ENCODE results near the gene GRIA3.

Gene GRIA3

GRCh38 chrX:123468481-123468880 is 284.4 kb downstream of the GRIA3 start:
- Histone ChIP-seq H3K4me3 (ENCODE audit: low read length) (no peak overlapping the region), H3K79me2 (ENCODE audit: control insufficient read depth, insufficient read depth, low read length) (no peaks in the 10 kb centered on the region), H3K36me3 (ENCODE audit: control insufficient read depth, insufficient read depth, low read length) (no peaks in the 10 kb centered on the region), H3K9ac (ENCODE audit: low read length) (no peak overlapping the region), H3K4me2 (ENCODE audit: low read length) (no peak overlapping the region), H3K23ac (ENCODE audit: low read length) (no peak overlapping the region), H3K56ac (ENCODE audit: low read length) (no peak overlapping the region), H3K27me3 (ENCODE audit: insufficient read depth, low read length, poor library complexity) (no peaks in the 10 kb centered on the region), H3K4ac (ENCODE audit: low read depth, low read length) (no peak overlapping the region), H3K18ac (ENCODE audit: low read length) (no peak overlapping the region), H3K79me1 (ENCODE audit: low read length) (no peaks in the 10 kb centered on the region), H2BK15ac (replicated peaks; ENCODE audit: low read depth) (no peak overlapping the region), H4K5ac (ENCODE audit: low read length) (no peak overlapping the region), H2BK120ac (ENCODE audit: low read depth, low read length) (no peak overlapping the region), H3K27ac (ENCODE audit: low read depth, low read length) (no peak overlapping the region), H2AK5ac (ENCODE audit: low read length) (no peak overlapping the region), H2BK5ac (ENCODE audit: low read length) (no peak overlapping the region), H4K8ac (ENCODE audit: low read depth, low read length) (no peak overlapping the region), H3K4me1 (ENCODE audit: control insufficient read depth, low read depth, low read length) (no peaks in the 10 kb centered on the region)
- WGBS (ENCODE audit: extremely low coverage, insufficient coverage, low lambda C conversion rate): no CpG with 5 or more reads among the region's 4 CpGs
- no peak for DNase-seq

- Histone ChIP-seq H2BK120ac (ENCODE audit: low read depth, low read length) (no peak overlapping the region), H3K4me1 (ENCODE audit: control insufficient read depth, low read depth, low read length) (no peaks in the 10 kb centered on the region), H4K5ac (ENCODE audit: low read length) (no peak overlapping the region), H3K9ac (ENCODE audit: low read length) (no peak overlapping the region), H3K4me3 (ENCODE audit: low read length) (no peak overlapping the region), H3K27me3 (ENCODE audit: insufficient read depth, low read length, poor library complexity) (no peaks in the 10 kb centered on the region), H2BK15ac (replicated peaks; ENCODE audit: low read depth) (no peak overlapping the region), H3K56ac (ENCODE audit: low read length) (no peak overlapping the region), H3K23ac (ENCODE audit: low read length) (no peak overlapping the region), H2BK5ac (ENCODE audit: low read length) (no peak overlapping the region), H3K79me1 (ENCODE audit: low read length) (no peaks in the 10 kb centered on the region), H3K18ac (ENCODE audit: low read length) (no peak overlapping the region), H3K4ac (ENCODE audit: low read depth, low read length) (no peak overlapping the region), H3K27ac (ENCODE audit: low read depth, low read length) (no peak overlapping the region), H4K8ac (ENCODE audit: low read depth, low read length) (no peak overlapping the region), H3K4me2 (ENCODE audit: low read length) (no peak overlapping the region), H3K79me2 (ENCODE audit: control insufficient read depth, insufficient read depth, low read length) (no peaks in the 10 kb centered on the region), H3K36me3 (ENCODE audit: control insufficient read depth, insufficient read depth, low read length) (no peaks in the 10 kb centered on the region), H2AK5ac (ENCODE audit: low read length) (no peak overlapping the region)
- no CpG with 5 or more reads among the region's 2 CpGs for WGBS (ENCODE audit: extremely low coverage, insufficient coverage, low lambda C conversion rate)
- peak; percentile 11 for DNase-seq
Measured at GRCh38 chrX:123475068-123475724, 291.1 kb downstream of the GRIA3 start.

GRCh38 chrX:123476611-123477219 is 292.6 kb downstream of the GRIA3 start:
- H3K9ac ChIP-seq (ENCODE audit: low read length): no peak overlapping the region
- no CpG with 5 or more reads among the region's 5 CpGs for WGBS (ENCODE audit: extremely low coverage, insufficient coverage, low lambda C conversion rate)

GRCh38 chrX:123477673-123478072 is 293.6 kb downstream of the GRIA3 start:
- H3K79me1 ChIP-seq (ENCODE audit: low read length): no peaks in the 10 kb centered on the region
- no peak overlapping the region for H4K8ac ChIP-seq (ENCODE audit: low read depth, low read length)
- H2BK120ac ChIP-seq (ENCODE audit: low read depth, low read length): no peak overlapping the region
- H3K56ac ChIP-seq (ENCODE audit: low read length): no peak overlapping the region
- no peak overlapping the region for H3K9ac ChIP-seq (ENCODE audit: low read length)
- no peaks in the 10 kb centered on the region for H3K27me3 ChIP-seq (ENCODE audit: insufficient read depth, low read length, poor library complexity)
- DNase-seq: no peak
- no peak overlapping the region for H3K18ac ChIP-seq (ENCODE audit: low read length)
- H3K4ac ChIP-seq (ENCODE audit: low read depth, low read length): no peak overlapping the region
- WGBS (ENCODE audit: extremely low coverage, insufficient coverage, low lambda C conversion rate): no CpG with 5 or more reads among the region's 3 CpGs
- no peak overlapping the region for H4K5ac ChIP-seq (ENCODE audit: low read length)
- H3K27ac ChIP-seq (ENCODE audit: low read depth, low read length): no peak overlapping the region
- H2AK5ac ChIP-seq (ENCODE audit: low read length): no peak overlapping the region
- no peaks in the 10 kb centered on the region for H3K4me1 ChIP-seq (ENCODE audit: control insufficient read depth, low read depth, low read length)
- H3K79me2 ChIP-seq (ENCODE audit: control insufficient read depth, insufficient read depth, low read length): no peaks in the 10 kb centered on the region
- no peak overlapping the region for H3K4me3 ChIP-seq (ENCODE audit: low read length)
- no peak overlapping the region for H3K4me2 ChIP-seq (ENCODE audit: low read length)
- no peak overlapping the region for H2BK5ac ChIP-seq (ENCODE audit: low read length)
- no peak overlapping the region for H2BK15ac ChIP-seq (replicated peaks; ENCODE audit: low read depth)
- H3K36me3 ChIP-seq (ENCODE audit: control insufficient read depth, insufficient read depth, low read length): no peaks in the 10 kb centered on the region
- no peak overlapping the region for H3K23ac ChIP-seq (ENCODE audit: low read length)

More at GRCh38 chrX:123476611-123477219, 292.6 kb downstream of the GRIA3 start:
- no peak overlapping the region for H3K4ac ChIP-seq (ENCODE audit: low read depth, low read length)
- DNase-seq: peak; percentile 31
- H3K4me2 ChIP-seq (ENCODE audit: low read length): no peak overlapping the region
- no peak overlapping the region for H2AK5ac ChIP-seq (ENCODE audit: low read length)
- H4K8ac ChIP-seq (ENCODE audit: low read depth, low read length): no peak overlapping the region
- no peak overlapping the region for H3K18ac ChIP-seq (ENCODE audit: low read length)
- H3K79me2 ChIP-seq (ENCODE audit: control insufficient read depth, insufficient read depth, low read length): no peaks in the 10 kb centered on the region
- no peak overlapping the region for H3K23ac ChIP-seq (ENCODE audit: low read length)
- no peaks in the 10 kb centered on the region for H3K27me3 ChIP-seq (ENCODE audit: insufficient read depth, low read length, poor library complexity)
- no peak overlapping the region for H3K27ac ChIP-seq (ENCODE audit: low read depth, low read length)
- H3K4me3 ChIP-seq (ENCODE audit: low read length): no peak overlapping the region
- H3K4me1 ChIP-seq (ENCODE audit: control insufficient read depth, low read depth, low read length): no peaks in the 10 kb centered on the region
- H4K5ac ChIP-seq (ENCODE audit: low read length): no peak overlapping the region
- no peaks in the 10 kb centered on the region for H3K79me1 ChIP-seq (ENCODE audit: low read length)
- no peak overlapping the region for H2BK15ac ChIP-seq (replicated peaks; ENCODE audit: low read depth)
- no peak overlapping the region for H2BK5ac ChIP-seq (ENCODE audit: low read length)
- H2BK120ac ChIP-seq (ENCODE audit: low read depth, low read length): no peak overlapping the region
- no peak overlapping the region for H3K56ac ChIP-seq (ENCODE audit: low read length)
- H3K36me3 ChIP-seq (ENCODE audit: control insufficient read depth, insufficient read depth, low read length): no peaks in the 10 kb centered on the region

GRCh38 chrX:123481913-123482851 is 298.1 kb downstream of the GRIA3 start:
- no peak overlapping the region for H4K8ac ChIP-seq (ENCODE audit: low read depth, low read length)
- H3K4me2 ChIP-seq (ENCODE audit: low read length): no peak overlapping the region
- H3K9ac ChIP-seq (ENCODE audit: low read length): no peak overlapping the region
- H2AK5ac ChIP-seq (ENCODE audit: low read length): no peak overlapping the region
- no peak overlapping the region for H2BK15ac ChIP-seq (replicated peaks; ENCODE audit: low read depth)
- no peaks in the 10 kb centered on the region for H3K79me2 ChIP-seq (ENCODE audit: control insufficient read depth, insufficient read depth, low read length)
- no peak overlapping the region for H3K18ac ChIP-seq (ENCODE audit: low read length)
- no peak overlapping the region for H3K23ac ChIP-seq (ENCODE audit: low read length)
- no peak overlapping the region for H3K56ac ChIP-seq (ENCODE audit: low read length)
- no peak overlapping the region for H3K27ac ChIP-seq (ENCODE audit: low read depth, low read length)
- no peak overlapping the region for H3K4me3 ChIP-seq (ENCODE audit: low read length)
- H3K4me1 ChIP-seq (ENCODE audit: control insufficient read depth, low read depth, low read length): no peaks in the 10 kb centered on the region
- H4K5ac ChIP-seq (ENCODE audit: low read length): no peak overlapping the region
- no peak overlapping the region for H2BK5ac ChIP-seq (ENCODE audit: low read length)
- no peaks in the 10 kb centered on the region for H3K27me3 ChIP-seq (ENCODE audit: insufficient read depth, low read length, poor library complexity)
- H3K36me3 ChIP-seq (ENCODE audit: control insufficient read depth, insufficient read depth, low read length): no peaks in the 10 kb centered on the region
- no peak overlapping the region for H2BK120ac ChIP-seq (ENCODE audit: low read depth, low read length)
- DNase-seq: peak; percentile 16
- no CpG with 5 or more reads among the region's 11 CpGs for WGBS (ENCODE audit: extremely low coverage, insufficient coverage, low lambda C conversion rate)
- no peaks in the 10 kb centered on the region for H3K79me1 ChIP-seq (ENCODE audit: low read length)
- H3K4ac ChIP-seq (ENCODE audit: low read depth, low read length): no peak overlapping the region

Measured in mesendoderm (in vitro differentiated cells).